Measurements from ENCODE around the gene GTPBP1. TPM values are rescaled to one million over a fixed set of nuclear protein-coding genes. Genes with fewer than 3 reads are reported as not detected.

GTPBP1 gene
- total RNA-seq (2022; extraction: Qiagen RNA extraction), result 6.9 to 9.8 TPM (median 8.7 TPM) in 5 replicates

GRCh38 chr22:38705235-38706100 lies at the start of gene GTPBP1:
Gene GTPBP1 (plus strand): TSS chr22:38705944. CDS start chr22:38705956, 12 bp downstream.

GRCh38 chr22:38656256-38657044 lies 49.3 kb upstream of the GTPBP1 start, which contains the start of the genes CBY1 and FAM227A:
Gene CBY1 (plus strand): TSS chr22:38656638. CDS start chr22:38668055, 11,417 bp downstream.
Gene FAM227A (minus strand): TSS chr22:38656392. CDS start chr22:38650168, 6,224 bp downstream.

DNA sequence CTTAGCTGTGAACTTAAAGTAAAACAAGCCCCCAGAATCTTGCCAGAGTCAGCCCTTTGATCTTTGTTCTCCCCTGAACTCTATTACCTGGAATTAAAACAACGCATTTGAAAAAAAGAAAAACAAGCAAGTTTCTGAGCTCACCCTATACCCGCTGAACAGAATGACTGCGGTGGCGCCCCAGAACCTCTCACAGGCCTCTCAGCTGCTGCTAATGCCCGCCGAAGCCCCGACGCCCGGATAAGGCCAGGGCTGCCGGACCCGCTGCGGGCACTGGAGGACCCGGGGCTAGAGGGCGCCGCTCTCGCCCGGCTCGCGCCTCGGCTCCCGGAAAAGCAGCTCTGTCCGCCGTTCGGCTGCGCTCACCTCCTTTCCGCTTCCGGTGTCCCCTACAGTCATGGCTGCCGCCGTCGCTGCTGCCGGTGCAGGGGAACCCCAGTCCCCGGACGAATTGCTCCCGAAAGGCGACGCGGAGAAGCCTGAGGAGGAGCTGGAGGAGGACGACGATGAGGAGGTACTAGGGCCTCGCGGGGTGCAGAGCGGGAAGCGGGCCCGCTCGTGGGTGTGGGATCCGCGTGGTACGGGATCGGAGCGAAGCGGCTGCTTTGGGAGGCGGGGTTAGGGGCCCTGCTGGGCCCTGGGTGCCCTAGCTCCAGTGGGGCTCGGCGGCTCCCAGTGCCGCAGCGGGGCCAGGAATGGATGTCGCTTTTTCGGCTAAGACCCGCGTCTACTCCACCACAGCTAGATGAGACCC lies 24.0 kb upstream of the GTPBP1 start, which contains the start of gene TOMM22:
Gene TOMM22, plus strand, starts transcription at position 376 of the 754 bp plus-strand sequence. Its CDS starts 22 bp downstream, at position 398.

GRCh38 chr22:38700789-38701628 lies 4.7 kb upstream of the GTPBP1 start, which contains the start of gene JOSD1:
Gene JOSD1 (minus strand): TSS chr22:38700943. CDS start chr22:38699987, 956 bp downstream.

GRCh38 chr22:38755911-38756532 lies 50.3 kb downstream of the GTPBP1 start, which contains the start of gene SUN2:
Gene SUN2 (minus strand): TSS chr22:38755998. CDS start chr22:38752628, 3,370 bp downstream.

Other genes with a start within 250 kb of the GTPBP1 start
- 16.8 to 20.6 TPM (median 19.8 TPM) in 5 replicates for gene KDELR3, start 237.8 kb upstream of the GTPBP1 start, total RNA-seq (2022; extraction: Qiagen RNA extraction)
- gene DDX17, start 199.6 kb upstream of the GTPBP1 start, total RNA-seq (2022; extraction: Qiagen RNA extraction), result 84.1 to 121 TPM (median 89.3 TPM) in 5 replicates
- gene DMC1, start 135.8 kb upstream of the GTPBP1 start, total RNA-seq (2022; extraction: Qiagen RNA extraction), result 2.8 to 5.4 TPM (median 3.7 TPM) in 5 replicates
- gene FAM227A, start 49.6 kb upstream of the GTPBP1 start, total RNA-seq (2022; extraction: Qiagen RNA extraction), result 0.63 to 1.0 TPM (median 0.97 TPM) in 5 replicates
- gene CBY1, start 49.3 kb upstream of the GTPBP1 start, total RNA-seq (2022; extraction: Qiagen RNA extraction), result 15.7 to 17.1 TPM (median 16.0 TPM) in 5 replicates
- gene TOMM22, start 24.0 kb upstream of the GTPBP1 start, total RNA-seq (2022; extraction: Qiagen RNA extraction), result 58.5 to 85.4 TPM (median 73.3 TPM) in 5 replicates
- 25.4 to 34.4 TPM (median 28.8 TPM) in 5 replicates for gene JOSD1, start 5.0 kb upstream of the GTPBP1 start, total RNA-seq (2022; extraction: Qiagen RNA extraction)
- gene SUN2, start 50.1 kb downstream of the GTPBP1 start, total RNA-seq (2022; extraction: Qiagen RNA extraction), result 31.7 to 39.1 TPM (median 37.0 TPM) in 5 replicates
- gene DNAL4, start 88.2 kb downstream of the GTPBP1 start, total RNA-seq (2022; extraction: Qiagen RNA extraction), result 9.2 to 11.1 TPM (median 10.0 TPM) in 5 replicates
- gene NPTXR, start 138.1 kb downstream of the GTPBP1 start, total RNA-seq (2022; extraction: Qiagen RNA extraction), result 7.9 to 10.8 TPM (median 9.8 TPM) in 5 replicates
- 25.8 to 31.4 TPM (median 27.8 TPM) in 5 replicates for gene CBX6, start 166.3 kb downstream of the GTPBP1 start, total RNA-seq (2022; extraction: Qiagen RNA extraction)